GM12872 (cell line): ENCODE data around the gene RPL9.

Experiments
- CTCF ChIP-seq: IDR thresholded peaks from 3 replicates; pipeline ENCODE4 v1.5.1; 2011; ENCODE audit warnings: low read depth, mild to moderate bottlenecking, low read length, moderate library complexity; ENCODE audit not compliant: insufficient read depth

Gene RPL9

GRCh38 chr4:39406763-39407583, 51.7 kb downstream of the RPL9 start, which contains the start of gene KLB:
Gene KLB (plus strand): TSS chr4:39406930. CDS start chr4:39406950, 20 bp downstream.
- no peak for TF ChIP-seq CTCF
